Amniotic epithelial cell (primary cell): Measurements from ENCODE around the gene TXNDC17.
"Not testable (repeated sequence)": the region's sequence is repeated elsewhere in the genome, so short reads cannot be mapped to it uniquely, and the experiment has no call there.

Experiments used
- DNase-seq: peaks from one replicate; pipeline ENCODE4 v3.0.0-alpha.2; 2010; ENCODE audit warnings: low read depth

Gene TXNDC17

GRCh38 chr17:6661464-6661848, 20.6 kb downstream of the TXNDC17 start:
- no peak for DNase-seq

- DNase-seq: not testable (repeated sequence)
These were observed 22.3 kb downstream of the TXNDC17 start for GRCh38 chr17:6663200-6663599.

- DNase-seq: peak; percentile 74
These were observed 25.2 kb downstream of the TXNDC17 start for GRCh38 chr17:6666077-6666521.

GRCh38 chr17:6666557-6666956, 25.7 kb downstream of the TXNDC17 start:
- no peak for DNase-seq

GRCh38 chr17:6667516-6667915, 26.7 kb downstream of the TXNDC17 start:
- DNase-seq: no peak

GRCh38 chr17:6668219-6668618, 27.4 kb downstream of the TXNDC17 start:
- DNase-seq: no peak

- DNase-seq: no peak
These were observed 28.0 kb downstream of the TXNDC17 start for GRCh38 chr17:6668727-6669425.

GRCh38 chr17:6669479-6670212, 28.8 kb downstream of the TXNDC17 start:
- no peak for DNase-seq

- DNase-seq: no peak
These were observed 29.7 kb downstream of the TXNDC17 start for GRCh38 chr17:6670571-6670970.

- DNase-seq: no peak
These were observed 30.1 kb downstream of the TXNDC17 start for GRCh38 chr17:6670999-6671398.

GRCh38 chr17:6671431-6671830, 30.6 kb downstream of the TXNDC17 start:
- DNase-seq: no peak

- DNase-seq: no peak
These were observed 33.7 kb downstream of the TXNDC17 start for GRCh38 chr17:6674586-6674985.

GRCh38 chr17:6675201-6675825, 34.5 kb downstream of the TXNDC17 start:
- DNase-seq: no peak

GRCh38 chr17:6676802-6677157, 35.9 kb downstream of the TXNDC17 start:
- no peak for DNase-seq

GRCh38 chr17:6677158-6677831, 36.4 kb downstream of the TXNDC17 start:
- peak; percentile 59 for DNase-seq

- DNase-seq: no peak
These were observed 37.1 kb downstream of the TXNDC17 start for GRCh38 chr17:6677946-6678345.

- DNase-seq: no peak
These were observed 38.4 kb downstream of the TXNDC17 start for GRCh38 chr17:6679241-6679640.

- no peak for DNase-seq
These were observed 40.3 kb downstream of the TXNDC17 start for GRCh38 chr17:6681176-6681575.

- no peak for DNase-seq
These were observed 40.8 kb downstream of the TXNDC17 start for GRCh38 chr17:6681671-6682070.

- DNase-seq: no peak
These were observed 41.5 kb downstream of the TXNDC17 start for GRCh38 chr17:6682339-6682738.

- DNase-seq: no peak
These were observed 42.3 kb downstream of the TXNDC17 start for GRCh38 chr17:6683081-6683684.
